IPS-NIHi11 (cell line): ENCODE results near the gene FUT6.
"Not testable (repeated sequence)": the region's sequence is repeated elsewhere in the genome, so short reads cannot be mapped to it uniquely, and the experiment has no call there.

Source experiments
- DNase-seq: peaks from one replicate; pipeline ENCODE4 v3.0.0; 2012; ENCODE audit warnings: mixed read lengths, low spot score

FUT6 gene

DNA sequence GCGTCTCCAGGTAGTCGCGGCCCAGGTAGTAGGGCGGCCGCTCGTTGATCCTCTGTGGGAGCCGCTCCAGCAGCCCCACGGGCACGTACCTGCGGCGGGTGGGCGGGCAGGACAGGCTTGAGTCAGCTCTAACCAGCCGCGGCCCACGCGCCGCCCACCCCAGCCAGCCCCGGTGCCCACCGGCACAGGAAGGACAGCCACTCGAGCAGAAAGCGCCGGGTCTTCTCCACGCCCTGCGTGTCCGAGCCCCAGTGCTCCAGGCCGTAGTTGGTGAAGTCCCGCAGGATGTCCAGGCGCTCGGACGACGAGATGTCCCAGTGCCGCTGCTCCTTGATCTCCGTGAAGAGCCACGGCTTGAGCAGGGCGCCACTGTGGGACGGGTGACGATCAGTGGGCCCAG is 54.1 kb downstream of the FUT6 start:
- DNase-seq, result no peak

DNA sequence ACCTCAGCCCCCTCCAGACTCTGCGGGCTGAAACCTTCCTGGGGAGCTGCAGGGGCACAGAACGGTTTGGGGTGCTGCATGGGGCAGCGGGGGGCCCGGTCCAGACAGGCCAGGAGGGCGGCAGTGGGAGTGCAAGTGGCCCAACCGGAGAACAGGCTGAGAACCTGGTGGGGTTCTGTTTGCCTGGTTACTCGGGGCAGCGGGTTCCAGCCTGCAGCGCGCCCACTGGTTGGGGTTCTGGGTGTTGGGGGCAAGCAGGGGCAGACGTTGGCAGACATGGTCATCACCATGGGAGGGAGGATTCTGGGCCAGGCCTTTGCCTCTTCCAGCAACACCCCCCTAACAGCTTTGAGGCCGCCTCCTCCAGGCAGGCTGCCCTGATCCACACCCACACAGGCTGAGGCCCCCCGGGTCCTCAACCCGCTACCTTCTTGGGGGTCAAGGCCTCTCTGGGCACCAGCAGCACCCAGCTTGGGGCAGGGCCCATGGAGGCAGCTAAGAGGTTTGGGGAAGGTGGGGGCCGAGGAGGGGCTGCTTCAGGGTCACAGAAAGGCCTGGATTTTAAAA is 54.8 kb downstream of the FUT6 start, which contains the start of gene PRR22:
PRR22 (minus strand) TSS at position 166 of the 567 bp plus-strand sequence; CDS start at position 80, 86 bp downstream.
- no peak for DNase-seq

DNA sequence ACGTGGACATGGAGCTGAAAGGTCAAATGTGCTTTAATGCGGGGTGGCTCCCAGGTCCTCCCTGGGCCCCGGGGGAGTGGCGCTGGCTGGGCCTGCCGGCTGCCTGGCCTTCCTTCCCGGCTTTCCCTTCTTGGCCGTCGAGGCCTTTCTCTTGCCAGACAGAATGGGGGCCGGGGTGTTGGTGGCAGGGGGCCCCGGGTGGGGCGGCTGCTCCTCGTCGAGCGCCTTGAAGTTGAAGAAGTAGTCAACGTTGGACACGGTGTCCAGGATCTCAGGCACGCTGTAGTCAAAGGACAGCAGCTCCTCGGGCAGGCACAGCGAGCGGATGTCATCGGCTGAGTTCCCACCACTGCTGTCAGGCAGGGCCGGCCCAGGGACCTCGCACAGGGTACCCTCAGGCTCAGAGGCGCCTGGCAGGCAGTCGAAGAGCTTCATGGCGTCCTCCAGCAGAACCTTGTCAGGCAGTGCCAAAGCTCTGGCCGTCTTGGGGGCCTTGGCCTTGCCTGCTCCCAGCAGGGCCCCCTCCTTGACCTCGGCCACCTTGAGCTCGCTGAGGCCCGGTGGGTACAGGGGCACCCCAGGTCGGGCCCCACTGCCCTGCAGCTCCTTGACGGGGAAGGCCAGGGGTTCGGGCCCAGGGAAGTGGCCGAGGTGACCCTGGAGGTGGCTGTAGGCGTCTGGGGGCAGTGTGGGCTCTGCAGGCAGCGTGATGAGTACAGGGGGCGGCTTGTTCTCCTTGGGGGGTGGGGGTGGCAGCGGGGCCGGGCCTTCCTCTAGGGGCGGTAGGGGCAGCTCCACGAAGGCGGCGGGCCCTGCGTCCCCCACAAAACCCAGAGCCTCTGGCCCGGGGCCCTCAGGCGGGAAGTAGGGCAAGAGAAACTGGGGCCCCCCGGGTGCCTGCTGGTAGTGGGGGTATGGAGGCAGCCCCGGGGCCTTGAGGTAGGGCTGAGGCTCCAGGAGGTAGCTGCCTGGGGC is 56.3 kb downstream of the FUT6 start:
- DNase-seq, result no peak

DNA sequence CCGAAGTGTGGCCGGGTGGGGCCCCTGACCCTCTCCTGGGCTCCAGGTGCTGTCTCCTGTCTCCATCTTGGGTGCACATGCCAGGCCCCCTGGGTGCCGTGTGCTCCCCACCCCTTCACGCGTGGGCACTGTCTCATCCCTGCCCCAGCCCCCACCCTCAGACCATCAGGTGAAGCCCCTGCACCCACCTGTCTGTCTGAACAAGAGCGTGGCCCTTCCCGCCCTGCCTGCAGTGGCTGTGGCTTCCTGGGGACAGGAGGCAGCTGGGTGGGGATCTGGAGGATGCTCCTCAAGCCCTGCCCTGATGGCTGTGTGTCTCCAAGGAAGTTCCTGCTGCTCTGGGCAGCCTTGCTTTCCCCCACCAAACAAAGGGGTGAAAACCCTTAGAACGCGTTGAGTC is 57.2 kb downstream of the FUT6 start:
- DNase-seq, result no peak

GRCh38 chr19:5780916-5781315 is 58.6 kb downstream of the FUT6 start:
- not testable (repeated sequence) for DNase-seq
